ENCODE measurements around the gene ROBO1. TPM values are rescaled to one million over a fixed set of nuclear protein-coding genes. Genes with fewer than 3 reads are reported as not detected.

ROBO1 gene
- total and polyA plus RNA-seq, 2 of the 13 experiments (the other 11 are each of a cell fraction or from before 2014, with no cell fraction given), result 52.2 to 71.0 TPM

DNA sequence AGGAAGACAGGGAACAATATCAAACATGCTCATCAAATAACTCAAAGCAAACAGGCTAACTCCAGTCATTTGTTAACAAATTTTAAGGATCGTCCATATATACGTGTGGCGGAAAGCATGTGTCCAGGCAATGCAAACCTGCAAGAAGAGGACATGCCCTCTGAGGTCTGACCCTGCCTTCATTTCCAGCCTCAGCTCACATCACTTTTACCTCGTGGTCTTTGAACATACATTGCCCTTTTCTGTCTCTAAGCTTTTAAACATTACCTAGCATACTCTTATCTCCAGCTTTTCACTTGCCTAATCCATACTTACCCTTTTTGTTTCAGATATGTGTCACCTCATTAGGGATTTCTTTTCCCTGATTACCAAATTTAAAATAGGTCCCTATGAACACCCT, 944.4 kb downstream of the ROBO1 start (continued):
- TF ChIP-seq, protein P1, sequence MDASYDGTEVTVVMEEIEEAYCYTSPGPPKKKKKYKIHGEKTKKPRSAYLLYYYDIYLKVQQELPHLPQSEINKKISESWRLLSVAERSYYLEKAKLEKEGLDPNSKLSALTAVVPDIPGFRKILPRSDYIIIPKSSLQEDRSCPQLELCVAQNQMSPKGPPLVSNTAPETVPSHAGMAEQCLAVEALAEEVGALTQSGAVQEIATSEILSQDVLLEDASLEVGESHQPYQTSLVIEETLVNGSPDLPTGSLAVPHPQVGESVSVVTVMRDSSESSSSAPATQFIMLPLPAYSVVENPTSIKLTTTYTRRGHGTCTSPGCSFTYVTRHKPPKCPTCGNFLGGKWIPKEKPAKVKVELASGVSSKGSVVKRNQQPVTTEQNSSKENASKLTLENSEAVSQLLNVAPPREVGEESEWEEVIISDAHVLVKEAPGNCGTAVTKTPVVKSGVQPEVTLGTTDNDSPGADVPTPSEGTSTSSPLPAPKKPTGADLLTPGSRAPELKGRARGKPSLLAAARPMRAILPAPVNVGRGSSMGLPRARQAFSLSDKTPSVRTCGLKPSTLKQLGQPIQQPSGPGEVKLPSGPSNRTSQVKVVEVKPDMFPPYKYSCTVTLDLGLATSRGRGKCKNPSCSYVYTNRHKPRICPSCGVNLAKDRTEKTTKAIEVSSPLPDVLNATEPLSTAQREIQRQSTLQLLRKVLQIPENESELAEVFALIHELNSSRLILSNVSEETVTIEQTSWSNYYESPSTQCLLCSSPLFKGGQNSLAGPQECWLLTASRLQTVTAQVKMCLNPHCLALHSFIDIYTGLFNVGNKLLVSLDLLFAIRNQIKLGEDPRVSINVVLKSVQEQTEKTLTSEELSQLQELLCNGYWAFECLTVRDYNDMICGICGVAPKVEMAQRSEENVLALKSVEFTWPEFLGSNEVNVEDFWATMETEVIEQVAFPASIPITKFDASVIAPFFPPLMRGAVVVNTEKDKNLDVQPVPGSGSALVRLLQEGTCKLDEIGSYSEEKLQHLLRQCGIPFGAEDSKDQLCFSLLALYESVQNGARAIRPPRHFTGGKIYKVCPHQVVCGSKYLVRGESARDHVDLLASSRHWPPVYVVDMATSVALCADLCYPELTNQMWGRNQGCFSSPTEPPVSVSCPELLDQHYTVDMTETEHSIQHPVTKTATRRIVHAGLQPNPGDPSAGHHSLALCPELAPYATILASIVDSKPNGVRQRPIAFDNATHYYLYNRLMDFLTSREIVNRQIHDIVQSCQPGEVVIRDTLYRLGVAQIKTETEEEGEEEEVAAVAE (CRISPR knock-in tag; IDR thresholded peaks at IDR 0.05; ENCODE audit: borderline replicate concordance), result no peak
- TF ChIP-seq TBP (CRISPR knock-in tag; IDR thresholded peaks at IDR 0.05), result no peak
- no peak for TF ChIP-seq PITX1 (CRISPR knock-in tag; IDR thresholded peaks at IDR 0.05)
- TF ChIP-seq, protein P2, sequence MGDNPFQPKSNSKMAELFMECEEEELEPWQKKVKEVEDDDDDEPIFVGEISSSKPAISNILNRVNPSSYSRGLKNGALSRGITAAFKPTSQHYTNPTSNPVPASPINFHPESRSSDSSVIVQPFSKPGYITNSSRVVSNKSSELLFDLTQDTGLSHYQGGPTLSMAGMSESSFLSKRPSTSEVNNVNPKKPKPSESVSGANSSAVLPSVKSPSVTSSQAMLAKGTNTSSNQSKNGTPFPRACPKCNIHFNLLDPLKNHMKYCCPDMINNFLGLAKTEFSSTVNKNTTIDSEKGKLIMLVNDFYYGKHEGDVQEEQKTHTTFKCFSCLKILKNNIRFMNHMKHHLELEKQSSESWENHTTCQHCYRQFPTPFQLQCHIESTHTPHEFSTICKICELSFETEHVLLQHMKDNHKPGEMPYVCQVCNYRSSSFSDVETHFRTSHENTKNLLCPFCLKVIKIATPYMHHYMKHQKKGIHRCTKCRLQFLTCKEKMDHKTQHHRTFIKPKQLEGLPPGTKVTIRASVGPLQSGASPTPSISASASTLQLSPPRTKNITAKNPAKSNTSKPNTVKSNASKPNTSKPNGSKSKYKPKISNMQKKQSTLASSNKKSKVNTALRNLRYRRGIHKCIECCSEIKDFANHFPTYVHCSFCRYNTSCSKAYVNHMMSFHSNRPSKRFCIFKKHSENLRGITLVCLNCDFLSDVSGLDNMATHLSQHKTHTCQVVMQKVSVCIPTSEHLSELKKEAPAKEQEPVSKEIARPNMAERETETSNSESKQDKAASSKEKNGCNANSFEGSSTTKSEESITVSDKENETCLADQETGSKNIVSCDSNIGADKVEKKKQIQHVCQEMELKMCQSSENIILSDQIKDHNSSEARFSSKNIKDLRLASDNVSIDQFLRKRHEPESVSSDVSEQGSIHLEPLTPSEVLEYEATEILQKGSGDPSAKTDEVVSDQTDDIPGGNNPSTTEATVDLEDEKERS (CRISPR knock-in tag; IDR thresholded peaks at IDR 0.05), result no peak
- TF ChIP-seq SATB2 (CRISPR knock-in tag; IDR thresholded peaks at IDR 0.05), result no peak
- TF ChIP-seq SMAD9 (CRISPR knock-in tag; IDR thresholded peaks at IDR 0.05), result no peak
- TF ChIP-seq, protein P3, sequence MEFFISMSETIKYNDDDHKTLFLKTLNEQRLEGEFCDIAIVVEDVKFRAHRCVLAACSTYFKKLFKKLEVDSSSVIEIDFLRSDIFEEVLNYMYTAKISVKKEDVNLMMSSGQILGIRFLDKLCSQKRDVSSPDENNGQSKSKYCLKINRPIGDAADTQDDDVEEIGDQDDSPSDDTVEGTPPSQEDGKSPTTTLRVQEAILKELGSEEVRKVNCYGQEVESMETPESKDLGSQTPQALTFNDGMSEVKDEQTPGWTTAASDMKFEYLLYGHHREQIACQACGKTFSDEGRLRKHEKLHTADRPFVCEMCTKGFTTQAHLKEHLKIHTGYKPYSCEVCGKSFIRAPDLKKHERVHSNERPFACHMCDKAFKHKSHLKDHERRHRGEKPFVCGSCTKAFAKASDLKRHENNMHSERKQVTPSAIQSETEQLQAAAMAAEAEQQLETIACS (CRISPR knock-in tag; IDR thresholded peaks at IDR 0.05), result no peak
- TF ChIP-seq ZNF878 (CRISPR knock-in tag; IDR thresholded peaks at IDR 0.05), result no peak
- TF ChIP-seq POGZ (CRISPR knock-in tag; IDR thresholded peaks at IDR 0.05), result peak; percentile 70
- TF ChIP-seq ZNF570 (CRISPR knock-in tag; IDR thresholded peaks at IDR 0.05; ENCODE audit: borderline replicate concordance), result no peak
- no peak for TF ChIP-seq RFX5 (IDR thresholded peaks at IDR 0.05; ENCODE audit: low read depth, low read length)
- no peak for TF ChIP-seq ZNF382 (CRISPR knock-in tag; IDR thresholded peaks at IDR 0.05; ENCODE audit: borderline replicate concordance)
- TF ChIP-seq, protein P4, sequence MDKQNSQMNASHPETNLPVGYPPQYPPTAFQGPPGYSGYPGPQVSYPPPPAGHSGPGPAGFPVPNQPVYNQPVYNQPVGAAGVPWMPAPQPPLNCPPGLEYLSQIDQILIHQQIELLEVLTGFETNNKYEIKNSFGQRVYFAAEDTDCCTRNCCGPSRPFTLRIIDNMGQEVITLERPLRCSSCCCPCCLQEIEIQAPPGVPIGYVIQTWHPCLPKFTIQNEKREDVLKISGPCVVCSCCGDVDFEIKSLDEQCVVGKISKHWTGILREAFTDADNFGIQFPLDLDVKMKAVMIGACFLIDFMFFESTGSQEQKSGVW (CRISPR knock-in tag; IDR thresholded peaks at IDR 0.05; ENCODE audit: borderline replicate concordance), result no peak
- TF ChIP-seq SKI (IDR thresholded peaks at IDR 0.05; ENCODE audit: partially characterized antibody), result no peak
- TF ChIP-seq, protein P5, sequence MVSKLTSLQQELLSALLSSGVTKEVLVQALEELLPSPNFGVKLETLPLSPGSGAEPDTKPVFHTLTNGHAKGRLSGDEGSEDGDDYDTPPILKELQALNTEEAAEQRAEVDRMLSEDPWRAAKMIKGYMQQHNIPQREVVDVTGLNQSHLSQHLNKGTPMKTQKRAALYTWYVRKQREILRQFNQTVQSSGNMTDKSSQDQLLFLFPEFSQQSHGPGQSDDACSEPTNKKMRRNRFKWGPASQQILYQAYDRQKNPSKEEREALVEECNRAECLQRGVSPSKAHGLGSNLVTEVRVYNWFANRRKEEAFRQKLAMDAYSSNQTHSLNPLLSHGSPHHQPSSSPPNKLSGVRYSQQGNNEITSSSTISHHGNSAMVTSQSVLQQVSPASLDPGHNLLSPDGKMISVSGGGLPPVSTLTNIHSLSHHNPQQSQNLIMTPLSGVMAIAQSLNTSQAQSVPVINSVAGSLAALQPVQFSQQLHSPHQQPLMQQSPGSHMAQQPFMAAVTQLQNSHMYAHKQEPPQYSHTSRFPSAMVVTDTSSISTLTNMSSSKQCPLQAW (CRISPR knock-in tag; IDR thresholded peaks at IDR 0.05), result no peak
- TF ChIP-seq ZMYM2 (CRISPR knock-in tag; IDR thresholded peaks at IDR 0.05), result no peak
- no peak for TF ChIP-seq ZNF598 (CRISPR knock-in tag; IDR thresholded peaks at IDR 0.05; ENCODE audit: borderline replicate concordance)
